EL (cell line): ENCODE data around the gene GAPT.

Experiments
- DNase-seq: peaks from one replicate; pipeline ENCODE4 v3.0.0-alpha.2; 2016

Gene GAPT

GRCh38 chr5:58491216-58491892 lies at the start of gene GAPT:
GAPT (plus strand) TSS chr5:58491435; CDS start chr5:58494537, 3,102 bp downstream.
- no peak for DNase-seq

- DNase-seq: no peak
Observed at GRCh38 chr5:58444805-58445204, 46.4 kb upstream of the GAPT start.

DNA sequence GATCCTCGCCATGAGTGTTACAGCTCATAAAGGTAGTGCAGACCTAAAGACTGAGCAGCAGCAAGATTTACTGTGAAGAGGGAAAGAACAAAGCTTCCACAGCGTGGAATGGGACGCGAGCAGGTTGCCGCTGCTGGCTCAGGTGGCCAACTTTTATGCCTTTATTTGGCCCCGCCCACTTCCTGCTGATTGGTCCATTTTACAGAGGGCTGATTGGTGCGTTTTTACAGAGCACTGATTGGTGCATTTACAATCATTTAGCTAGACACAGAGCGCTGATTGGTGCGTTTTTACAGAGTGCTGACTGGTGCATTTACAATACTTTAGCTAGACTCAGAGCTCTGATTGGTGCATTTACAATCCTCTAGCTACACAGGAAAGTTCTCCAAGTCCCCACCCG lies 45.2 kb upstream of the GAPT start:
- no peak for DNase-seq

GRCh38 chr5:58447226-58447625 lies 44.0 kb upstream of the GAPT start:
- DNase-seq: peak; percentile 55

GRCh38 chr5:58450018-58450417 lies 41.2 kb upstream of the GAPT start:
- no peak for DNase-seq

GRCh38 chr5:58450811-58451629 lies 40.2 kb upstream of the GAPT start:
- DNase-seq: no peak

DNA sequence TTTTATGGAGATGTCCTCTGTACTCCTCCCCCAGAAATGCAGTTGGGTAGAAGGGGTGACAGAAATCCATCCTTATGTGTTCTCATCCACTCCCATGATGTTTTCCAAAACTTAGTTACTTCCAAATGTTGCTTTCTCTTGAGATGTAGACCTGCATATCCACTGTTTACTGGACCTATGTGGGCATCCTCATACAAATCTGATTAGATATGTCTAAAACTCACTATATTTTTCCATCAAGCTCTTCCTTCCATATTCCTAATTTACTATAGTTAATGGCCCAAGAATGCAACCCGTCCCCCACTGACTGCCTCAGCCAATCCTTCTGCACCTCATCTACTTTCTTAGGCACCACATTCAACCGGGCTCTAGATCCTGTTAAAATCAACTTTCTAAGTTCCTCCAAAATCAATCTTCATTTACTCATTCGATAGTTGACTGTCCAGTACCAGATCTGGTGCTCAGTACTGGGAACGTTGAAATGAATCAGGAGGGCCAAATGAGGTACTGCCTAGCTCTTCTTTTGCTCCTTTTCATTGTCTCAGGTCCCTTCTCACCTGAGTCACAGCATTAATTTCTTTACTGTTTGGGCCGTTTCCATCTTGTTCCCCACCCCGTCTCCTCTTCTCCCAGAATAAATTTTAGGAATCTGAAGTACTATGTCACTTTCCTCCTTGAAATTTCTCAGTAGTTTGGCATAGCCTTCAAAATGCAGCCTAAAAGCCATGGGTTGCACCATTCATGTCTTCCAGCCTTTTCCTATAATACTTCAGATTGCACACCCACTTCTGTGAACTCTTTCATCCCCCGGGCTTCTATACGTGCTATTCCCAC lies 39.3 kb upstream of the GAPT start:
- DNase-seq: no peak

DNA sequence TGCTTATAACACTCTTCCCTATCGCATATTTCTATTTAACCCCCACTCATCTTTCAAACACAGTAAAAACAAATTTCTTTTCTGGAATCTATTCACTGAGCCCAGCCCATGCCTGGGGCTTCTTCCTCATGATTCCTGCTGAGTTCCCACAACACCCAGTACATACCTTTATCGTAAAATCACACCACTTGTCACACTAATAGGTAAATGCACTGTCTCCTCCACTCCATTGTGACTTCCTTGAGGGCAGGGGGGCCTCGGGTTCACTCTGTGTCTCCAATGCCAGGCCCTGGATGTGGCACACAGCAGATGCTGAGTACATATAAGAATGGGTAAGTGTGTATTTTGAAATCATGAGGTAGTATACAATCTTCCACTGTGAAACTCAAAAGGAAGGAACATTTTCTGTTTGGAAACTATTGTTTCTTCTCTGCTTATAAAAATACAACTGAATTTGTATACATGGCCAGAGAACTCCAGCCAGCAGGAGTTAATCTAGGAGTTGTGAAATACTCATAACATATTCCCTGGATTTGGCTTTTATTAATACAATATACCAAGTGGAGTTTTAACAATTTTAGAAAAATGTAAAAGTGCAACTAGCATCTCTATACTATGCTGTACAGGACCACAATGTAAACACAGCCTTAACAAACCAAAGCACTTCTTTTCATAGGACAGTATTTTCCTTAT lies 38.5 kb upstream of the GAPT start:
- no peak for DNase-seq

- no peak for DNase-seq
Observed at GRCh38 chr5:58453306-58453705, 37.9 kb upstream of the GAPT start.

DNA sequence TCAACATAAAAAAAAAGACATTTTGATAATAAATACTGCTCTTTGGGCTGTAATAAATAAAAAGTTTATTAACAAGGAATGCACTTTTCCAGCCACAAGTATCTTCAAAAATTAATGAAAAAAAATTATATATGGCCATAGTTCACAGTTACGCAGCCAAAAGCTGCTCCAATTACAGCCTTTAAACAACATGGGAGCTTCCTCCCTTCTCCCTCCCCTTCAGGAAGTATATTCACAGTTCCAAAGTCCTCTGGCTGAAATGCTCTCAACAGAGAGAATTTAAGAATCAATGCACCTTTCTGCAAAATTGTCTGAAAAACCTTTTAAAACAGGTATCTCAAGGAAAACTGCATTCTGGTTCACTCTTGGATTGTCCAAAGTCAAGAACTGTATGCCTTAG lies 37.2 kb upstream of the GAPT start:
- no peak for DNase-seq

DNA sequence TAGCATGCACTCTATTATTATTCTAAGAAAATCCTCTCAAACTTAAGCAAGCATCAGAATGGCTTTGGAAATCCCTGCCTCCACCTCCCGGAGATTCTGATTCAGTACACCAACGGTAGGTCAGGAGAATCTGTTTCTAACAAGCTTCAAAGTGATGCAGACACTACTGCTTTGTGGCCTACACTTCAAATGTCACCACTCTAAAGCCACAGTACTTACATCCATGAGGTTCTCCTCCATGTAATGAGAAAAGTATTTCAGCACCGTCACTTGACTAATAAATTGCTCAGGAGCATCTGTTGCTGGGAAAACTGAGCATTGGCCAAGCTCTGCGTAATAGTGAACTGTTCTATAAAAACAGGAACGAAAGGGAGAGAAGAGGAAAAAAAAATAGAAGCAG lies 36.2 kb upstream of the GAPT start:
- peak; percentile 51 for DNase-seq

DNA sequence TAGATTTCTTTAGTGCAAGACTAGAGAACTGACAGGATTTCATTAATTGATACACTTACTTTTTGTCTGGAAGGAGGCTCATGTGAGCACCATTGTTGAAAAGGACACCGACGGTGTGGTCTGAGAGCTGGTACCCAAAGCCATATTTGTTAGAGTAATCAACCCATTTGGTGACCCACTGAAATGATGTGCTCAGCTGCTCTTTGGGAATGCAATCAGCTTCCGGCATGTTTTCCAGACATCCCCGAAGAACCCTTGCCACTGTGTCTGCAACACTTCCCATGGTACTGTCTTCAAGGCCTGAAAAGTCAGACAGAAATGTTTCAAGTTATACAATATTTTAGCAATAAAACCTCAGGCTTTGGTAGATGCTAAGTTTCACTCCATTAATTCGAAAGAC lies 35.8 kb upstream of the GAPT start:
- DNase-seq: no peak

DNA sequence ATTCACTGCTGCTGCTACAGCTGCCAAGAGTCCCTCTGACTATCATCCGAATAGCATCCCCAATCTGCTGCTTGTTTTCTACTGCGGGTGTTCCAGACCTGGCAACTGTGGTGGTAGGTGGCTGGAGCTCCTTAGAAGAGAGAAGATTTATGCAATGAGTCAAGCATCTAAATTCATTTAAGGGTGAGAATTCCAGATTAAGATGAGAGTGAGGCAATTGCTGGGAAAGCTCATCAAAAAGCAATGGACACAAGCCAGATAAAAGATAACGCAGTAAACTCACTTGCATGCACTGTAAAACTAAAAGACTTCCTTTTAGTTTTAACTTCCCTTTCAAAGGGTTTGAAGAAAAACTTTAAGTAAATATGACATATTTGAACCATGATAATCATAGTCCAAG lies 35.2 kb upstream of the GAPT start:
- DNase-seq: no peak

DNA sequence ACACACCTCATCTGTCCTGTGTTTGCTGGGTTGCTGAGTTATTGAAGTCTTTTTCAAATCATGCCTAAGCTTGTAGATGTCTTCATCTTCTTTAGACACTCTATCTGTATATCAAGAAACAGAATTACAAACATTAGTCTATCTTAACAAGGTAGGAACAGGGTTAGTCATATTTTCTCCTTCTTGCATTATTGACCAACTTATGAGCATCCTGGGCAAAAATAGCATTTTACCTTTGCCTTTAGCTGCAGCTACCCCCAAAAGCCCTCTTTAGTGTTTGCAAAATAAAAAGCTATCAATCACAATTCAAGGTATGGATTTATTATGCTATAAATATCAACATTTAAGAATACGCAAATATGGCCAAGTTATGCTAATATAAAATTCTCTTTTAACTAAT lies 34.7 kb upstream of the GAPT start:
- DNase-seq: no peak

DNA sequence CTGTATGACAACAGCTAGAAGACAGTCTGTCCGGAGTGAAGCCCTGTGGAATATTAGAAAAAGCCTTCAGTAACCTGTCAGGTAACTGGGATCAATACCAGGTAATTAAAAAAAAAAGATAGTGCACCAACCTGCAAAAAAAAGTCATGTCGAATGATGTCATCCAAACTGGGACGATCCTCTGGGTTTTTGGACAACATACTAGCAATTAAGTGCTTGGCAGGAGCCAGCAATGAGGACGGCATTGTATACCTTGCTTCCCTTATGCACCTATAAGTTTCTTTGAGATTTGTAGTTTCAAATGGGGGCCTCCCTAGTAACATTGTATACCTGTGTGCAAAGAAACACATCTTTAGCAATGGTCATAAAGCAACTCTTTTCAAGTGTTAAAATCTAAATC lies 34.2 kb upstream of the GAPT start:
- no peak for DNase-seq

DNA sequence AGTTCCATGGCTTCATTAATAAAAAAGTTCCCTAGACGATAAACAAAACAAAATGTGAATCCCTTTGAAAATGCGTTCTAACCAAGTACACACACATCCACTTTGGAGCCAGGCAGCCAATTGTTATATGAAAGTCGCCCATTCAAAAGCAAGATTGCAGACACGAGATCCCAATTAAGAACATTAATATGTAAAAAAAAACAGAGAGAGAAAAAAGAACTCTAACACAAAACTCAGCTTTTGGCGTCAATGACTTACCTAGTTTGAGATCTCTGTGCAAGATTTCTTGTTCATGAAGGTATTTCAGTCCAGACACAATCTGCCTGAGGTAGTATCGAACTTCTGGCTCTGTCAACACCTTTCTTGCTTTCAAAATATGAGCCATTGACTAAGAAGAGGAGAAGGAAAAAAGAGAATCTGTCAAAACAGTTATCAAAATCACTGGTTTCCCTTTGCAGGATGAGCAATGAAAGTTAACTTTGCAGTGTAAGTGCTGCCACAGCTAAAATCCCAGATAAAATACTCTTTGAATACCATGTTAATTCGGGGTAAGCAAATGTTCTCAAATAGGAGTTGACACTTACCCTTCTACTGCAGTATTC lies 33.0 kb upstream of the GAPT start:
- DNase-seq: no peak

DNA sequence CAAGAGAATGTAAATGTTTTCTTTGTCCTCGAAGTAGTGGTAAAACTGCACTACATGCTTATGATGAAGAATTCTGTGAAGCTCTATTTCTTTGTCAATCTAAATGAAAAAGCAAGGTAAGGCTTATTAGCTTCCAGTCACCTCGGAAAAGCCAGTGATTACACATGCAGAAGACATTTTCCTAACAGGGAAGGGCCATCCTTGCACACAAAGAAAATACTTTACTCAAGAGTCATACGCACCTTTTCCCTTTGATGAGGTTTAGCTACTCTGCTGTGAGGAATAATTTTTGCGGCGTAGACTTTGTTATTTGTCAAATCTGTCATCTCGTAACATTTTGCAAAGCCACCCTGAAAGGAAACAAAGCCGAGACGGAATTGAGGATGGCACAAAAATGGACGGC lies 32.5 kb upstream of the GAPT start:
- no peak for DNase-seq

- DNase-seq: no peak
Observed at GRCh38 chr5:58459146-58460001, 31.9 kb upstream of the GAPT start.

GRCh38 chr5:58460002-58460731 lies 31.1 kb upstream of the GAPT start, which contains the start of gene PLK2:
PLK2 (minus strand) TSS chr5:58460086; CDS start chr5:58459959, 127 bp downstream.
- DNase-seq: peak; percentile 93

GRCh38 chr5:58460732-58461286 lies 30.4 kb upstream of the GAPT start:
- peak; percentile 88 for DNase-seq
